AG04450 (cell line): Measurements from ENCODE around the gene PLCE1. TPM values are rescaled to one million over a fixed set of nuclear protein-coding genes. Genes with fewer than 3 reads are reported as not detected.

Experiments
- CTCF ChIA-PET: fragments of 300-600, 350-600 bp; formaldehyde crosslinking; extraction: SDS; loops from one replicate; lab custom pipeline; 2022; ENCODE audit warnings: antibody characterized with exemption, inconsistent platforms; lab: Charles Lee
- POLR2A ChIA-PET: fragments of 350-600 bp; formaldehyde crosslinking; extraction: SDS; loops from one replicate; lab custom pipeline; 2021; ENCODE audit warnings: antibody characterized with exemption, inconsistent platforms; lab: Yijun Ruan, JAX
- DNase-seq: peaks from one replicate; pipeline ENCODE4 v3.0.0-alpha.2; 2011; ENCODE audit warnings: low read depth, low spot score
- H3K27ac ChIP-seq: one replicate; pipeline ENCODE4 v1.5.1; 2012; ENCODE audit warnings: low read depth, low read length, control low read depth
- H3K27me3 ChIP-seq: one replicate; pipeline ENCODE4 v1.6.0; 2012; ENCODE audit warnings: low read length; ENCODE audit not compliant: control insufficient read depth, insufficient read depth
- H3K4me3 ChIP-seq: 2 replicates; pipeline ENCODE4 v1.5.1; 2011; ENCODE audit warnings: mild to moderate bottlenecking, low read depth, low read length, control low read depth
- H3K9me3 ChIP-seq: 2 replicates; pipeline ENCODE4 v1.5.1; 2012; ENCODE audit warnings: low read length; ENCODE audit not compliant: control insufficient read depth, insufficient read depth
- polyA plus RNA-seq: library from polyadenylated mRNA; depleted of rRNA; stranded (reverse); fragments of >200 nt; gene quantifications from 2 replicates; pipeline ENCODE4 v1.2.3, GENCODE V29; 2011
- TF ChIP-seq, protein P1 (sequence below): IDR thresholded peaks from 2 replicates; pipeline ENCODE4 v1.5.1; 2011; ENCODE audit warnings: low read depth, low read length, control low read depth, inconsistent platforms

PLCE1 gene
- polyA plus RNA-seq, 1 experiment, result 2.2 TPM

DNA sequence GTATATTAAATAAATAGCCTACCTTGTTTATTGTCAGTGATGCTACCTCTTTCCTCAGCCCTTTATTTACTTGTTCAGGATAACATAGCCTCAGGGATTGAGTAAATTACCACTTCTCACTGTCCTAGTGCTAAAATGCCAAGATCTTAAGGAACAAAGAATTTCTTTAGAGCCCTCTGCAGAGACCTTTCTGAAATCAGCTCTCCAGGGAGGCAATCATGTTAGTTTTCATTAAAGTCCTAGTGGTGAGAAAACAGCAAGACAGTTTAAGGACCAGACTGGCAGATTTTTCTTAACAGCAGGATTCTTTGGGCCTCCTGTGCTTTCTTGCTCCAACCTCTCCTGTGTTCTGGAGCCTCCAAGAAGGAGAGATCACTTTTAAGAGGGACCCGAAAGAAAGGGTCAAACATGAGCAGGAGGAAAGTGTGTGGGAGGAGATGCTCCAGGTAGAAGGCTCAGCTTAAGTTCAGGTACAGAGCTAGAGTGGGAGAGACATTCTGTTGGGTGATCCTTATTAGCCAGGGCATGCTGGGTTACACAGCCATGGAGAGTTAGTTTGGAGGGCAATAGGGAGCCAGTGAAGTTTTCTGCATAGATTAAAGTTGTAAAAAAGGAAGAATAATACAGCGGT, 1.2 kb upstream of the PLCE1 start:
- Histone ChIP-seq H3K27ac (no peak overlapping the region), H3K9me3 (no peaks in the 10 kb centered on the region), H3K27me3 (no peaks in the 10 kb centered on the region), H3K4me3 (no peak overlapping the region)
- POLR2A ChIA-PET, result interaction anchor here (1.0 kb wide), 1 partner anchor 38 kb away, joined by 3 read pairs; no protein-coding TSS in a partner anchor
- CTCF ChIA-PET, result interaction anchor here (0.6 to 2.4 kb wide), 7 partner anchors 10 to 295 kb away, joined by 3 to 12 read pairs (median 3); no protein-coding TSS in a partner anchor
- TF ChIP-seq, protein P1, sequence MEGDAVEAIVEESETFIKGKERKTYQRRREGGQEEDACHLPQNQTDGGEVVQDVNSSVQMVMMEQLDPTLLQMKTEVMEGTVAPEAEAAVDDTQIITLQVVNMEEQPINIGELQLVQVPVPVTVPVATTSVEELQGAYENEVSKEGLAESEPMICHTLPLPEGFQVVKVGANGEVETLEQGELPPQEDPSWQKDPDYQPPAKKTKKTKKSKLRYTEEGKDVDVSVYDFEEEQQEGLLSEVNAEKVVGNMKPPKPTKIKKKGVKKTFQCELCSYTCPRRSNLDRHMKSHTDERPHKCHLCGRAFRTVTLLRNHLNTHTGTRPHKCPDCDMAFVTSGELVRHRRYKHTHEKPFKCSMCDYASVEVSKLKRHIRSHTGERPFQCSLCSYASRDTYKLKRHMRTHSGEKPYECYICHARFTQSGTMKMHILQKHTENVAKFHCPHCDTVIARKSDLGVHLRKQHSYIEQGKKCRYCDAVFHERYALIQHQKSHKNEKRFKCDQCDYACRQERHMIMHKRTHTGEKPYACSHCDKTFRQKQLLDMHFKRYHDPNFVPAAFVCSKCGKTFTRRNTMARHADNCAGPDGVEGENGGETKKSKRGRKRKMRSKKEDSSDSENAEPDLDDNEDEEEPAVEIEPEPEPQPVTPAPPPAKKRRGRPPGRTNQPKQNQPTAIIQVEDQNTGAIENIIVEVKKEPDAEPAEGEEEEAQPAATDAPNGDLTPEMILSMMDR, result peak; percentile 32
- no peak for DNase-seq

- POLR2A ChIA-PET, result no interaction called here
Observed at GRCh38 chr10:93993414-93993781, 333 bp upstream of the PLCE1 start.

DNA sequence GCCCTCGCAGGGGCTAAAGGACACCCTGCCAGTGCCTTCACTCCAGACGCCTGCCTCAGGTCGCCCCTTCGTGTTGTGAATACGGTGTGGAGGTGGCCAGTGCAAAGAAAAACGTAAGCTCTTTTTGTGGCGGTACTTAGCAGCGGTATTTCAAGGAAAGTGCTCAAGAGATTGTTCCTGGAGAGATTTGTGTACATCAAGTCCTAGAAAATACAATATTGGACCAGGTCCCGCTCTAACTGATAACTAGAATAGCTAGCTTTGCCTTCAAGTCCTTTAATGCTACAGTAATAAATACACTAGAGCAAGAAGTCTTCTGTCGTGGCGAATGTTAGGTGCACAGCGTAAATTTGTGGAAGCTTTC, 689 bp downstream of the PLCE1 start:
- POLR2A ChIA-PET, result no interaction called here
- H3K4me3 ChIP-seq, result peak overlapping the region; percentile 75
- H3K27me3 ChIP-seq, result no peaks in the 10 kb centered on the region
- DNase-seq, result no peak
- H3K9me3 ChIP-seq, result no peaks in the 10 kb centered on the region
- TF ChIP-seq, protein P1, result no peak
- H3K27ac ChIP-seq, result no peak overlapping the region
- CTCF ChIA-PET, result interaction anchor here (0.9 kb wide), 1 partner anchor 82 kb away, joined by 3 read pairs; no protein-coding TSS in a partner anchor

More at GRCh38 chr10:93993414-93993781, 333 bp upstream of the PLCE1 start:
- H3K27me3 ChIP-seq, result no peaks in the 10 kb centered on the region
- DNase-seq, result no peak
- H3K4me3 ChIP-seq, result peak overlapping the region; percentile 75
- TF ChIP-seq, protein P1, result no peak
- no peaks in the 10 kb centered on the region for H3K9me3 ChIP-seq
- CTCF ChIA-PET, result interaction anchor here (0.9 kb wide), 1 partner anchor 83 kb away, joined by 3 read pairs; no protein-coding TSS in a partner anchor
- H3K27ac ChIP-seq, result no peak overlapping the region

- TF ChIP-seq, protein P1, result no peak
- CTCF ChIA-PET, result interaction anchor here (0.8 to 1.0 kb wide), 2 partner anchors 79 to 325 kb away, joined by 3 read pairs; no protein-coding TSS in a partner anchor
- Histone ChIP-seq H3K4me3 (no peak overlapping the region), H3K27ac (no peak overlapping the region), H3K27me3 (no peaks in the 10 kb centered on the region), H3K9me3 (no peaks in the 10 kb centered on the region)
- POLR2A ChIA-PET, result interaction anchor here (0.7 kb wide), 1 partner anchor 211 kb away, joined by 3 read pairs; no protein-coding TSS in a partner anchor
- no peak for DNase-seq
Observed at GRCh38 chr10:93995182-93995581, 1.5 kb downstream of the PLCE1 start.
